HepG2 (cell line): ENCODE measurements around the gene NUDT22. TPM values are rescaled to one million over a fixed set of nuclear protein-coding genes. Genes with fewer than 3 reads are reported as not detected.

ENCODE experiments used
- ATAC-seq: fragments of 200-7000 bp; cut with Tn5 transposase; 3 replicates; pipeline ENCODE4 v1.9.1; 2020; ENCODE audit warnings: mild to moderate bottlenecking, moderate library complexity
- BruUV-seq: library from RNA; stranded (reverse); fragments of 400-500 nt; replicated peaks from 2 replicates; lab custom pipeline; 2021; lab: Mats Ljungman, UMichigan
- CTCF ChIA-PET: fragments of 300-600 bp; formaldehyde crosslinking; extraction: SDS; loops from one replicate; lab custom pipeline; 2021; ENCODE audit warnings: low total read pairs, inconsistent platforms, low intra/inter-chr PET ratio; lab: Yijun Ruan, JAX
- POLR2A ChIA-PET: fragments of 350-600 bp; sonication (Branson Sonifier 250); formaldehyde crosslinking; loops from one replicate; lab custom pipeline; 2020; ENCODE audit warnings: antibody characterized with exemption, inconsistent platforms; lab: Yijun Ruan, JAX
- DNase-seq: peaks from one replicate; pipeline ENCODE4 v3.0.0-alpha.2; 2015; ENCODE audit warnings: low spot score
- FAIRE-seq: peaks from 3 replicates; lab custom pipeline; 2011; peaks lifted over from hg19 to GRCh38; lab: Jason Lieb, UNC
- H2AFZ ChIP-seq: one replicate; pipeline ENCODE4 v1.6.1; 2011; ENCODE audit warnings: low read length, inconsistent platforms
- H3K27ac ChIP-seq: fragments of 300-600 bp; 3 replicates; pipeline ENCODE4 v1.8.0; 2011; ENCODE audit warnings: mixed run types, mild to moderate bottlenecking, mixed read lengths, low read length, inconsistent platforms; ENCODE audit not compliant: insufficient read depth; ENCODE audit errors: extremely low read length
- H3K27me3 ChIP-seq, 2 experiments: fragments of 200-600 bp in 1 of 2; 2 replicates in 1 of 2; 3 replicates in 1 of 2; pipeline versions ENCODE4 v1.6.0 to v1.8.0; 2011; ENCODE audit warnings: low read length in 2 of 2, mild to moderate bottlenecking in 2 of 2, moderate library complexity in 2 of 2, inconsistent platforms in 1 of 2; ENCODE audit not compliant: insufficient read depth in 2 of 2, control insufficient read depth in 1 of 2
- H3K36me3 ChIP-seq, 2 experiments: fragments of 200-600 bp in 1 of 2; replicated peaks in 1 of 2; 2 replicates in 1 of 2; 3 replicates in 1 of 2; pipeline versions ENCODE4 v1.5.1 to v1.8.0; 2011; ENCODE audit warnings: low read length in 2 of 2, inconsistent platforms in 1 of 2; ENCODE audit not compliant: insufficient read depth in 2 of 2, control insufficient read depth in 1 of 2
- H3K4me1 ChIP-seq: 2 replicates; pipeline ENCODE4 v1.5.1; 2012; ENCODE audit warnings: low read length, inconsistent platforms; ENCODE audit not compliant: insufficient read depth
- H3K4me2 ChIP-seq: 2 replicates; pipeline ENCODE4 v1.6.0; 2011; ENCODE audit warnings: low read depth, low read length, inconsistent platforms
- H3K4me3 ChIP-seq, 3 experiments: fragments of 200-600 bp in 1 of 3; sonication (generic), shearing (Covaris generic) in 1 of 3; replicated peaks in 1 of 3; 2 replicates each; pipeline ENCODE4 v1.5.1; 2011 to 2016; ENCODE audit warnings: low read length in 3 of 3, inconsistent platforms in 2 of 3, low read depth in 2 of 3, mild to moderate bottlenecking in 2 of 3, control low read depth in 1 of 3, mixed read lengths in 1 of 3; ENCODE audit not compliant: insufficient read depth in 1 of 3
- H3K79me2 ChIP-seq: one replicate; pipeline ENCODE4 v1.6.1; 2011; ENCODE audit warnings: low read length, inconsistent platforms; ENCODE audit not compliant: insufficient read depth
- H3K9ac ChIP-seq: 2 replicates; pipeline ENCODE4 v1.6.0; 2011; ENCODE audit warnings: mild to moderate bottlenecking, low read depth, low read length, inconsistent platforms; ENCODE audit not compliant: insufficient read depth
- H3K9me3 ChIP-seq: 2 replicates; pipeline ENCODE4 v1.5.1; 2012; ENCODE audit warnings: mild to moderate bottlenecking, low read length
- H4K20me1 ChIP-seq: 2 replicates; pipeline ENCODE4 v1.6.0; 2011; ENCODE audit warnings: inconsistent platforms, mild to moderate bottlenecking, low read length, moderate library complexity; ENCODE audit not compliant: insufficient read depth
- HIVEP1 ChIP-seq: sonication (generic); formaldehyde crosslinking; IDR thresholded peaks from 2 replicates; pipeline ENCODE4 v1.4.0; 2020; ENCODE audit warnings: mild to moderate bottlenecking, missing genetic modification reagents
- HNRNPH1 ChIP-seq: fragments of 200-400 bp; formaldehyde crosslinking; optimal IDR thresholded peaks from 2 replicates; pipeline ENCODE3; 2017; ENCODE audit warnings: mild to moderate bottlenecking, low read depth, low read length
- KLF16 ChIP-seq, 2 experiments: sonication (generic) in 1 of 2; formaldehyde crosslinking in 1 of 2; IDR thresholded peaks; 2 replicates each; pipeline versions ENCODE4 v1.6.1 to v1.8.0; 2016 to 2023; ENCODE audit warnings: missing genetic modification reagents in 2 of 2, missing compliant biosample characterization in 1 of 2
- MAFF ChIP-seq: IDR thresholded peaks from 2 replicates; pipeline ENCODE4 v1.6.1; 2011; ENCODE audit warnings: low read depth, low read length, improper control_type of control experiment
- MZF1 ChIP-seq: sonication (generic); formaldehyde crosslinking; IDR thresholded peaks from 2 replicates; pipeline ENCODE4 v1.8.1; 2023; ENCODE audit warnings: mild to moderate bottlenecking, missing genetic modification reagents, borderline replicate concordance
- NCOA2 ChIP-seq: sonication (generic); formaldehyde crosslinking; IDR thresholded peaks from 2 replicates; pipeline ENCODE4 v1.8.0; 2022; ENCODE audit warnings: inconsistent platforms
- NFATC3 ChIP-seq: sonication (generic); formaldehyde crosslinking; IDR thresholded peaks from 2 replicates; pipeline ENCODE4 v1.5.1; 2020; ENCODE audit warnings: mild to moderate bottlenecking, missing genetic modification reagents
- NR2C2 ChIP-seq: sonication (generic); formaldehyde crosslinking; IDR thresholded peaks from 2 replicates; pipeline ENCODE4 v1.4.0; 2020; ENCODE audit warnings: missing genetic modification reagents, mild to moderate bottlenecking, moderate library complexity, borderline replicate concordance
- NR2F6 ChIP-seq, 2 experiments: IDR thresholded peaks; 2 replicates each; pipeline ENCODE4 v1.6.1; 2016; ENCODE audit warnings: antibody characterized with exemption in 1 of 2, mild to moderate bottlenecking in 1 of 2
- PHF5A ChIP-seq: IDR thresholded peaks from one replicate; pipeline ENCODE4 v1.6.1; 2018; ENCODE audit warnings: low read depth, missing genetic modification reagents; ENCODE audit not compliant: unreplicated experiment
- TCF7L2 ChIP-seq: IDR thresholded peaks from 2 replicates; pipeline ENCODE4 v1.6.1; 2011; ENCODE audit warnings: mild to moderate bottlenecking, low read depth, low read length, moderate library complexity
- ZBTB7B ChIP-seq: sonication (generic); formaldehyde crosslinking; IDR thresholded peaks from 2 replicates; pipeline ENCODE4 v1.4.0; 2020; ENCODE audit warnings: missing genetic modification reagents
- ZNF644 ChIP-seq: IDR thresholded peaks from 2 replicates; pipeline ENCODE4 v1.6.1; 2016; ENCODE audit warnings: low read depth
- WGBS: methylation state at CpG from one replicate; pipeline ENCODE4 v1.1.6; 2017; ENCODE audit warnings: low lambda C conversion rate; 5-methylcytosine and 5-hydroxymethylcytosine counted together
- in situ Hi-C: cut with HindIII; loops from 2 replicates; pipeline ENCODE4 v1.10.0; 2017; ENCODE audit warnings: low pct_unique_long_range_greater_than_20kb; ENCODE audit not compliant: extremely low pct_ligation_motif_present
- intact Hi-C: fragments of 100-400 bp; cut with micrococcal nuclease; formaldehyde crosslinking; loops from one replicate; pipeline ENCODE4 v1.10.0; 2022; ENCODE audit not compliant: unreplicated experiment
- polyA plus RNA-seq, 8 experiments: library from polyadenylated mRNA; depleted of rRNA in 3 of 8; stranded (reverse) in 7 of 8; unstranded in 1 of 8; fragments of >200 nt; fragmentation: Illumina TruSeq in 4 of 8; extraction: Trizol in 4 of 8; gene quantifications; 2 replicates each; pipeline versions ENCODE4 v1.2.1 to v1.2.3, GENCODE V29; 2011 to 2016; ENCODE audit warnings: low read depth in 4 of 8, missing spikeins in 1 of 8, mixed read lengths in 1 of 8; ENCODE audit not compliant: insufficient read depth in 1 of 8
- total RNA-seq, 5 experiments: library from RNA; depleted of rRNA; stranded (reverse); fragments of >200 nt; fragmentation: Illumina TruSeq; extraction: Trizol; gene quantifications; 2 replicates each; pipeline ENCODE4 v1.2.3, GENCODE V29; 2016; ENCODE audit warnings: low read depth in 1 of 5
- TF ChIP-seq, protein P1 (sequence below): sonication (generic); formaldehyde crosslinking; IDR thresholded peaks from 2 replicates; pipeline ENCODE4 v1.8.0; 2022; ENCODE audit warnings: missing genetic modification reagents, low read depth, mild to moderate bottlenecking, borderline replicate concordance

Gene NUDT22
- total and polyA plus RNA-seq, 2 of the 13 experiments (the other 11 are each of a cell fraction or from before 2014, with no cell fraction given) = 33.5 to 39.8 TPM

DNA sequence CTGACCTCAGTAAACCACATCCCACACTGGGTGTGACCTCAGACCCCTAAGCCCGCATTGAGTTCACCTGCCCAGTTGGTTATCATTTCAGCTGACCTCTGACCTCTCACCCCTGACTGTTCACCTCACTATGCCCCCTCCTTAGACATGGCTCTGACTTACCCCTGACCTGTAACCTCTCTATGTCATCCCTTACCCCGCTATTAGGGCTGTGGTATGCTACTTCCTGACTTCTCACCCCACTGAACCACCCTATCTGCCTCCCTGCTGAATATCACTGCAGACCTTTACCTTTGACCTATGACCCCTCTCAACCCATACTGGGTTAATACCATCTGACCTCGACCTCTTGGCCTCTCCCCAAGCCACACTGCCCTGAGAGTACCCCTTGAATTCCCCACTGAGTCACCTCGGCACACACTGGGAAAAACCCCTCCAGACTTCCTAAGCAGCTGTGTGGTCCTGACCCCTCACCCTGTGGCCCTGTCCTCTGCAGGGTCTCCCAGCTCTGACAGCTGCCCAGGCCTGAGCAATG is 33.5 kb downstream of the NUDT22 start:
- WGBS = 88% methylated on average over 4 of the region's 4 CpGs
- H3K4me2 ChIP-seq = no peak overlapping the region
- TF ChIP-seq MAFF (no peak), KLF16 (CRISPR knock-in tag; IDR thresholded peaks at IDR 0.05) (no peak), ZBTB7B (no peak), TCF7L2 (no peak), NR2C2 (CRISPR knock-in tag) (peak; percentile 46; the same call in 1 of the 2 replicates), NR2F6 (IDR thresholded peaks at IDR 0.05) (peak; percentile 54; the same call in 1 of the 2 replicates), NR2F6 (CRISPR knock-in tag; IDR thresholded peaks at IDR 0.05) (no peak), ZNF644 (no peak), NCOA2 (CRISPR knock-in tag) (no peak), MZF1 (CRISPR knock-in tag) (no peak), NFATC3 (no peak), HNRNPH1 (no peak), PHF5A (no peak), HIVEP1 (CRISPR knock-in tag) (no peak)
- TF ChIP-seq, protein P1, sequence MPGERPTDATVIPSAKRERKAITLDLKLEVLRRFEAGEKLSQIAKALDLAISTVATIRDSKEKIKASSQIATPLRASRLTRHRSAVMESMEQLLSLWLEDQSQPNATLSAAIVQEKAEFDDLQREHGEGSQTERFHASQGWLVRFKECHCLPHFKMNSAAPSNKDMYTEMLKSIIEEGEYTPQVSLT (CRISPR knock-in tag) = no peak
- TF ChIP-seq, all 625 proteins: peak for 2
- no peak for FAIRE-seq
- ChIA-PET CTCF (no interaction called here), POLR2A (interaction anchor here (2.6 kb wide), 1 partner anchor 10 kb away, joined by 10 read pairs; no protein-coding TSS in a partner anchor)
- no peak overlapping the region for H3K9ac ChIP-seq
- H3K4me3 ChIP-seq = no peak overlapping the region
- no TSS peak for BruUV-seq
- H3K4me1 ChIP-seq = no peaks in the 10 kb centered on the region
- in situ Hi-C loops (no loop called here), intact Hi-C loops (no loop called here)
- no peak overlapping the region for H2AFZ ChIP-seq
- ATAC-seq = no peak
- H4K20me1 ChIP-seq = no peaks in the 10 kb centered on the region
- no peak overlapping the region for H3K27ac ChIP-seq
- no peaks in the 10 kb centered on the region for H3K9me3 ChIP-seq
- DNase-seq = no peak
- no peaks in the 10 kb centered on the region for H3K27me3 ChIP-seq
- peaks cover 14 to 45% of the 10 kb centered on the region in 2 experiments; a peak in 4 of 5 replicates for H3K36me3 ChIP-seq
- no peaks in the 10 kb centered on the region for H3K79me2 ChIP-seq
